ENCODE data around the gene ZNF763.
"Not testable (repeated sequence)": the region's sequence is repeated elsewhere in the genome, so short reads cannot be mapped to it uniquely, and the experiment has no call there.

The ZNF763 gene

DNA sequence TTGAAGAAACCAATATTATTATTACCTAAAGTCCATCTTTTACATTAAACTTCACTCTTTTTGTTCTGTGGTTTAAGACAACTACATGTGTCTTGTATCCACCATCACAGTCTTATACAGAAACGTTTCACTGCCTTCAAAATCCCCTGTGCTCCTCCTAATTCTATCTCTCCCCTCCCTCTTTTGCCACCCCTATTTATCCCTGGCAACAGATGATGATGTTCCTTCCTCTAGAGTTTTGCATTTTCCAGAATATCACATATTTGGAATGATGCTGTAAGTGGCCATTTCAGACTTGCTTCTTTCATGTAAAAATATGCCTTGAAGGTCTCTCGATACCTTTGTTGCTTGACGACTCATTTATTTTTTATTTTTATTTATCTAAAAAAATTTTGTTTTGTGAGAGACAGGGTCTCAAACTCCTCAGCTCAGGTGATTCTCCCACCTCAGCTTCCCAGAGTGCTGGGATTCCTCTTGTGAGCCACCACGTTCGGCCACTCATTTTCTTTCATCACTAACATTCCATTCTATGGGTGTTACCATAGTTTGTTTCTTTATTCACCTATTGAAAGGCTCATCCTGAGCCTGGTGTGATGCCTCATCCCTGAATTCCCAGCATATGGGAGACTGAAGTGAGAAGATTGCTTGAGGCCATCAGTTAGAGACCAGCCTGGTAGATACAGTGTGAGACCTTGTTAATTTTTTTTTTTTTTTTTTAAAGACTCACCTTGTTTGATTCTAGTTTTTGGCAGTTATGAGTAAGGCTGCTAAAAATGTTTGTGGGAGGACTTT lies 8.4 kb downstream of the ZNF763 start:
- DNase-seq (ENCODE audit: low read depth): no peak

DNA sequence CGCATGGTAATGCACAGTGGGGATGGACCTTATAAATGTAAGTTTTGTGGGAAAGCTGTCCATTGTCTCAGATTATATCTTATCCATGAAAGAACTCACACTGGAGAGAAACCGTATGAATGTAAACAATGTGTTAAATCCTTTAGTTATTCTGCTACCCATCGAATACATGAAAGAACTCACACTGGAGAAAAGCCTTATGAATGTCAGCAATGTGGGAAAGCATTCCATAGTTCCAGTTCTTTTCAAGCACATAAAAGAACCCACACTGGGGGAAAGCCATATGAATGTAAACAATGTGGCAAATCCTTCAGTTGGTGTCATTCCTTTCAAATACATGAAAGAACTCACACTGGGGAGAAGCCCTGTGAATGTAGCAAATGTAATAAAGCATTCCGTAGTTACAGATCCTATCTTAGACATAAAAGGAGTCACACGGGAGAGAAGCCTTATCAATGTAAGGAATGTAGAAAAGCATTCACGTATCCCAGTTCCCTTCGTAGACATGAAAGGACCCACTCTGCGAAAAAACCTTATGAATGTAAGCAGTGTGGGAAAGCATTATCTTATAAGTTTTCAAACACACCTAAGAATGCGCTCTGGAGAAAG lies 13.8 kb downstream of the ZNF763 start:
- no peak for DNase-seq (ENCODE audit: low read depth)

GRCh38 chr19:11979527-11979926 lies 14.7 kb downstream of the ZNF763 start:
- DNase-seq (ENCODE audit: low read depth): no peak

DNA sequence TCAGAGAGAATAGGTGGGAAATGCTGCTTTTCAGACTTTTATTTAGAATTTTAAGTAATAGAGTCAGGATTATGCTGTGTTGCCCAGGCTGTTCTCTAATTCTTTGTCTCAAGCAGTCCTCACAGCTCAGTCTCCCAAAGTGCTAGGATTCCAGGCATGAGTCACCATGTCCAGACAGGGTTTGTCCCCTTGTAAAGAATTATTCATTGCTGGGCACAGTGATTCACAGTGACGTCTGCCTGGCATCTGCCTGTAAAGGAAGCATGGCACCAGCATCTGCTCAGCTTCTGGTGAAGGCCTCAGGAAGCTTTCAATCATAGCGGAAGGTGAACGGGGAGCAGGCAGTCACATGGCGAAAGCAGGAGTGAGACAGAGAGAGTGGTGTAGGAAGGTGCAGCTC lies 17.7 kb downstream of the ZNF763 start:
- DNase-seq (ENCODE audit: low read depth): no peak

- no peak for DNase-seq (ENCODE audit: low read depth)
Measured at GRCh38 chr19:11984986-11985385, 20.1 kb downstream of the ZNF763 start.

DNA sequence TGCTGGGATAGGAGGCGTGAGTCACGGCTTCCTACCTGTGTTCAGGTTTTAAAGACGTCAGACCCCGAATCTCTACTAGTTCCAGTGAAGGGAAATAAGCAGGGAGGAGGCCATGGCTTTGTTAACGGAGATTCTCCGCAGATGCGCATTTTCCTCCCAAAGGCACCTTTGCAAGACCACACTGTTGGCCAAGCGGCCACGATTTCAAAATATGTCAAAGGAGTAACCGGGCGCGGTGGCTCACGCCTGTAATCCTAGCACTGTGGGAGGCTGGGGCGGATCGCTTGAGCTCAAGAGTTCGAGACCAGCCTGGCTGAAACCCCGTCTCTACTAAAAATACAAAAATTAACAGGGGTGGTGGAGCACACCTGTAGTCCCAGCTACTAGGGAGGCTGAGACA lies 21.9 kb downstream of the ZNF763 start:
- DNase-seq (ENCODE audit: low read depth): no peak

DNA sequence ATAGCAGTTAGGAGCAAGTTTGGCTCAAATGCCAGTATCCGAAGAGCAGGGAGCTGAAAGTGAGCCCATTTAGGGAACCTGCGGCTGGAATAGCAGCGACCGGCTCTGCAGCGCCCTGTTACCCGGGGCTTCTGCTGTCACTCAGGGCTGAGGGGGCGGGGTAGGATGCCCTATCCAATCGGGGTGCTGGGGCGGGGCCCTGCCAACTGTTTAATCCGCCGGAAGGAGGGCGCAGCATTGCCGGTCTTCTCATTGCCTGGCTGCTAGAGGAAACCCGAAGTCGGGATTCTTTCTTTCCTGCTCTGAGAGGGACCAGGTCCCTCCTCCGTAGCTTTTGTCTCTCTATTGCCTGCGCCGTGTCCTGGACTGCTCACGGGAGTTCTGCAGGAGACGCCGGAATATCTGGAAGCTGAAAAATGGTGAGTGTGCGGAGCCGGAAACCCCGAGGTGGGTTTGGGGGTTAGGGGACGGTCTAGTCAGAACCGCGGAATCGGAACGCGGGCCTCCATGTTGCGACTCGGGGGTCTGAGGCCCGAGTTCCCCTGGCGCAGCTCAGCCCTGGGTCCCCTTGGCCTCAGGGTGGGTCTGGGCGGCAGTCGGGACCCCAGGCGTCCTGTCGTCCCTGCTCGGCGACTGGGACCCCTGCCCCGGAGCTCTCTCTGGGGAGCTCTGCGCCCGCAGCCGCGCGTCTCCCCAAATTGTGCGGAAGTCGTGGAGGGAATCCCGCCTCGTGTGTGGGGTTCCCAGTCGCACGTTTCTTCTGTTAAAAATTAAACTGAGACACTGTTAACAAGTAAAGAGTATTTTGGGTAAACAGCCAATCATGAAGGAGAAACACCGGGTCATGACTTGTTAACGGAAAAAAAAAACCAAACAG lies 22.8 kb downstream of the ZNF763 start:
- DNase-seq (ENCODE audit: low read depth): peak; percentile 87

- no peak for DNase-seq (ENCODE audit: low read depth)
Measured at GRCh38 chr19:11989112-11989456, 24.2 kb downstream of the ZNF763 start.

DNA sequence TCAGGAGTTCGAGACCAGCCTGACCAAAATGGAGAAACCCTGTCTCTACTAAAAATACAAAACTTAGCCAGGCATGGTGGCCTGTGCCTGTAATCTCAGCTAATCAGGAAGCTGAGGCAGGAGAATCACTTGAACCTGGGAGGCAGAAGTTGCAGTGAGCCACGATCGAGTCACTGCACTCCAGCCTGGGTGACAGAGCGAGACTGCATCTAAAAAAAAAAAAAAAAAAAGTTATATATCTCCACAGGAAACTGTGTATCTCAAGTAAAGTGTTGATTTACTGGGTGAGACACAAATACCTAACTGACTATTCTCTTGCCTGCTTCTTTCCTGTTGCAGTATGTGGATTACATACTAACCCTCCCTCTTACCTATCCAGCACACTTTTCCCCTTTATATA lies 27.1 kb downstream of the ZNF763 start:
- DNase-seq (ENCODE audit: low read depth): not testable (repeated sequence)

DNA sequence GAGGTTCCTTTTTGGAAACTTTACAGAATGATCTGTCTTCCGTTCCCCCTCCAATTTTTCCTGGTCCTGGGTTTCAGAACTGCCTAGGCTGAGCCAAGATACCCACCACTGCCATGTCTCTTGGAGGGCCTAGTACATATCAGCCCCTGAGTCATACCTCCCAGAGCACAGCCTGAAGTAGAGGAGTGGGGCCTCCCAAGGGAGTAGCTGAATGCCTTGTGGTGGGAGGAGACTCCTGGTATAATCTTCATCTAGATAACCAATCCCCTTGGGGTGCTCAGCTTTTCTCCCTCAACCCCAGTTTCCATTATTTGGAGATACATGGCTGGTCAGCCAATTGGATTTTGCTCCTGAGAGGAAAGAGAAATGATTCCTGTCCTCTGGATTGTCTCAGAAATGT lies 30.3 kb downstream of the ZNF763 start:
- DNase-seq (ENCODE audit: low read depth): no peak

DNA sequence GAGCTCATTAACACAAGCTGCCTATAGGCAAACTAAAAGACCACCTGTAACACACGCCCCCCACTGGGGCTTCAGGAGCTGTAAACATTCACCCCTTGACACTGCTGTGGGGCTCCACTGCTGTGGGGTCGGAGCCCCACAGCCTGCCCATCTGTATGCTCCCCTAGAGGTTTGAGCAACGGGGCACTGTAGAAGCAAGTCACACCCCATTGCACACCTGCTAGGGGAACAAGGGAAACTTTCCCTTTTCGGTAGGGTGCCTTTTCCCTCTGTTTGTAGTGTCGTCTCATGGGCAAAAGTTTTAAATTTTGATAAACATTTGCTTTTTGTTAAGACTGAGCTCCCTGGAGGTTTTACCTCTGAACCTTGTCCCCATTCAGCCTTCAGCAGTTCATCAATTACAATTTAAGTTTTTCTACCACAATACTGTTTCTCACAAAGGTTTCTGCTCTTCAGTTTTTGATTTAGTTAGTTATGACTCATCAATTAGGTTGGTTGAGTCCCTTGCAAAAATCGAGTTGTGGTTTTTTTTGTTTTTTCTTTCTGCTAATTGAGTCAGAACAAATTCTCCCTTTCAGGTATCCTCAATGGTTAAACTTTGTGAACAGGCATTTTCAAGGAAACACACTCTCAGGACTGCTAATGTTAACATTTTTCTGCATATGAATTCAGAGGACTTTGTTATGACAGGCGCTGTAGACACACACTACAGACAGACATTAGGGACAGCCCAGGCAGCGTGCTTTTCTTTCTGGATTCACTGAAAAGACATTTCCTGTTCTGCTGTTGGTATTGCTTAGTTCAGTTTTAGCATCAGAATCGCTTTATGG lies 35.5 kb downstream of the ZNF763 start:
- DNase-seq (ENCODE audit: low read depth): no peak

DNA sequence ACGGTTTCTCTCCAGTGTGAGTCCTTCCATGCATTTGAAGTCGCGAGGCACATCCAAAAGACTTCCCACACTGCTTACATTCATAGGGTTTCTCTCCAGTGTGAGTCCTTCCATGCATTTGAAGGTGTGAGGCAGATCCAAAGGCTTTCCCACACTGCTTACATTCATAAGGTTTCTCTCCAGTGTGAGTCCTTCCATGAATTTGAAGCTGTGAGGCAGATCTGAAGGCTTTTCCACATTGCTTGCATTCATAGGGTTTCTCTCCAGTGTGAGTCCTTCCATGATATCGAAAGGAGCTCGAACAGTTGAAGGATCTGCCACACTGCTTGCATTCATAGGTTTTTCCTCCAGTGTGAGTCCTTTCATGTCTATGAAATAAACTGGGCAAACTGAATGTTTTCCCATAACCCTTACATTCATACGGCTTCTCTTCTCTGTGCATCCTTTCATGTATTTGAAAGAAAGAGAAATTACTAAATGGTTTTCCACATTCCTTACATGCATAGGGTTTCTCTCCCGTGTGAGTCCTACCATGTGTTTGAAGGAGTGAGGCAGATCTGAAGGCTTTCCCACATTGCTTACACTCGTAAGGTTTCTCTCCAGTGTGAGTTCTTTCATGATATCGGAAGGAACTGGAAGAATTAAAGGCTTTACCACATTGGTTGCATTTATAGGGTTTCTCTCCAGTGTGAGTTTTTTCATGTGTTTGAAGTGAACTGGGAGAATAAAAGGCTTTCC lies 50.3 kb downstream of the ZNF763 start:
- no peak for DNase-seq (ENCODE audit: low read depth)

- DNase-seq (ENCODE audit: low read depth): no peak
Measured at GRCh38 chr19:12015753-12016116, 50.9 kb downstream of the ZNF763 start.
